HK-2 (cell line): Measurements from ENCODE around the gene DKKL1.
A peak's percentile ranks its signal among the peaks of the same experiment; 100 is the strongest.

ENCODE experiments used
- DNase-seq: peaks from one replicate; pipeline ENCODE4 v3.0.0-alpha.2; 2018; ENCODE audit not compliant: unreplicated experiment

Gene DKKL1

GRCh38 chr19:49338023-49338677, 25.5 kb upstream of the DKKL1 start:
- no peak for DNase-seq

GRCh38 chr19:49338691-49339300, 24.9 kb upstream of the DKKL1 start:
- peak; percentile 45 for DNase-seq

- DNase-seq, result peak; percentile 82
These were observed 24.2 kb upstream of the DKKL1 start for GRCh38 chr19:49339301-49340068.

GRCh38 chr19:49340069-49340864, 23.4 kb upstream of the DKKL1 start:
- DNase-seq, result peak; percentile 60

- DNase-seq, result no peak
These were observed 22.6 kb upstream of the DKKL1 start for GRCh38 chr19:49340865-49341718.

- no peak for DNase-seq
These were observed 21.4 kb upstream of the DKKL1 start for GRCh38 chr19:49342291-49342721.

GRCh38 chr19:49343123-49343522, 20.6 kb upstream of the DKKL1 start:
- no peak for DNase-seq

GRCh38 chr19:49344505-49345423, 18.9 kb upstream of the DKKL1 start:
- no peak for DNase-seq

- no peak for DNase-seq
These were observed 16.5 kb upstream of the DKKL1 start for GRCh38 chr19:49347191-49347590.

- peak; percentile 27 for DNase-seq
These were observed 15.8 kb upstream of the DKKL1 start for GRCh38 chr19:49347835-49348234.

- DNase-seq, result no peak
These were observed 15.1 kb upstream of the DKKL1 start for GRCh38 chr19:49348305-49349189.

GRCh38 chr19:49349567-49349966, 14.1 kb upstream of the DKKL1 start:
- DNase-seq, result no peak

- no peak for DNase-seq
These were observed 7.7 kb upstream of the DKKL1 start for GRCh38 chr19:49355909-49356353.

- DNase-seq, result no peak
These were observed 7.3 kb upstream of the DKKL1 start for GRCh38 chr19:49356382-49356781.

- no peak for DNase-seq
These were observed 6.5 kb upstream of the DKKL1 start for GRCh38 chr19:49357186-49357585.

- no peak for DNase-seq
These were observed 3.5 kb upstream of the DKKL1 start for GRCh38 chr19:49359851-49360820.

GRCh38 chr19:49361438-49362047, 2.1 kb upstream of the DKKL1 start:
- DNase-seq, result peak; percentile 80
